Neural cell (in vitro differentiated cells): ENCODE measurements around the gene RALB.

Source experiments
- EZH2 ChIP-seq: fragments of 200-600, 300-800 bp; shearing (Covaris generic), sonication (generic); IDR thresholded peaks from 2 replicates; pipeline ENCODE4 v1.6.1; 2014; ENCODE audit warnings: antibody characterized with exemption, low read length, borderline replicate concordance, mild to moderate bottlenecking; ENCODE audit not compliant: insufficient read depth, poor library complexity, severe bottlenecking
- POLR2AphosphoS5 ChIP-seq: IDR thresholded peaks from 2 replicates; pipeline ENCODE4 v1.6.1; 2012
- RAD21 ChIP-seq: fragments of 450-650 bp; conservative IDR thresholded peaks from 2 replicates; pipeline ENCODE4 v1.6.1; 2014; ENCODE audit warnings: antibody characterized with exemption, mild to moderate bottlenecking, moderate library complexity
- TAF1 ChIP-seq: IDR thresholded peaks from 2 replicates; pipeline ENCODE4 v1.6.1; 2012; ENCODE audit warnings: low read depth
- TF ChIP-seq, protein P1 (sequence below): fragments of 450-650 bp; IDR thresholded peaks from 2 replicates; pipeline ENCODE4 v1.5.1; 2014; ENCODE audit warnings: antibody characterized with exemption, mild to moderate bottlenecking, moderate library complexity; ENCODE audit not compliant: poor library complexity, severe bottlenecking

- TF ChIP-seq, protein P1, sequence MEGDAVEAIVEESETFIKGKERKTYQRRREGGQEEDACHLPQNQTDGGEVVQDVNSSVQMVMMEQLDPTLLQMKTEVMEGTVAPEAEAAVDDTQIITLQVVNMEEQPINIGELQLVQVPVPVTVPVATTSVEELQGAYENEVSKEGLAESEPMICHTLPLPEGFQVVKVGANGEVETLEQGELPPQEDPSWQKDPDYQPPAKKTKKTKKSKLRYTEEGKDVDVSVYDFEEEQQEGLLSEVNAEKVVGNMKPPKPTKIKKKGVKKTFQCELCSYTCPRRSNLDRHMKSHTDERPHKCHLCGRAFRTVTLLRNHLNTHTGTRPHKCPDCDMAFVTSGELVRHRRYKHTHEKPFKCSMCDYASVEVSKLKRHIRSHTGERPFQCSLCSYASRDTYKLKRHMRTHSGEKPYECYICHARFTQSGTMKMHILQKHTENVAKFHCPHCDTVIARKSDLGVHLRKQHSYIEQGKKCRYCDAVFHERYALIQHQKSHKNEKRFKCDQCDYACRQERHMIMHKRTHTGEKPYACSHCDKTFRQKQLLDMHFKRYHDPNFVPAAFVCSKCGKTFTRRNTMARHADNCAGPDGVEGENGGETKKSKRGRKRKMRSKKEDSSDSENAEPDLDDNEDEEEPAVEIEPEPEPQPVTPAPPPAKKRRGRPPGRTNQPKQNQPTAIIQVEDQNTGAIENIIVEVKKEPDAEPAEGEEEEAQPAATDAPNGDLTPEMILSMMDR: no peak
- TF ChIP-seq RAD21 (no peak), POLR2AphosphoS5 (no peak), EZH2 (no peak), TAF1 (no peak)
Measured at GRCh38 chr2:120218181-120218580, 34.5 kb upstream of the RALB start.
